Kidney (tissue), 2 donors: ENCODE results near the gene VCX2. TPM values are rescaled to one million over a fixed set of nuclear protein-coding genes. Genes with fewer than 3 reads are reported as not detected.

Experiments used
- microRNA-seq: library from miRNA; unstranded; fragments of <30 nt; microRNA quantifications from one replicate; pipeline ENCODE4 v1.2.0, GENCODE V29; 2020
- polyA plus RNA-seq: library from polyadenylated mRNA; stranded (reverse); fragments of 350-450 nt; fragmentation: Illumina TruSeq; extraction: RNeasy Lipid Tissue Mini Kit (QIAGEN cat#74804); gene quantifications from one replicate; pipeline ENCODE4 v1.2.3, GENCODE V29; 2014; ENCODE audit warnings: low read depth, low replicate concordance; ENCODE audit not compliant: insufficient read depth
- total RNA-seq: library from RNA; stranded (reverse); fragmentation: NEBNext Ultra II Directional; extraction: Animal tissue kit (Norgen Biotek cat#: 25700); gene quantifications from one replicate; pipeline ENCODE4 v1.2.1, GENCODE V29; 2021
- donor health status: DM: yes; HTN: yes; CAD: no.

VCX2 gene
- total and polyA plus RNA-seq, 2 donors from 2014 or later: not detected

Small RNA genes within 50 kb of the gene (microRNA-seq; reads per million reads assigned to microRNA genes)
- gene MIR651: 10.1 reads per million, percentile 19 among the genes with 10 or more reads in this experiment

Other genes with a start within 250 kb of the VCX2 start
- gene PNPLA4, start 243.9 kb downstream of the VCX2 start, total RNA-seq: 27.7 TPM
- 45.3 TPM for gene PNPLA4, start 243.9 kb downstream of the VCX2 start, polyA plus RNA-seq